ENCODE data around the gene RCOR2. TPM values are rescaled to one million over a fixed set of nuclear protein-coding genes. Genes with fewer than 3 reads are reported as not detected.
"Not testable (repeated sequence)": the region's sequence is repeated elsewhere in the genome, so short reads cannot be mapped to it uniquely, and the experiment has no call there.

The RCOR2 gene
- total RNA-seq, result 107 and 108 TPM in 2 replicates
- long read RNA-seq, result 0 reads

DNA sequence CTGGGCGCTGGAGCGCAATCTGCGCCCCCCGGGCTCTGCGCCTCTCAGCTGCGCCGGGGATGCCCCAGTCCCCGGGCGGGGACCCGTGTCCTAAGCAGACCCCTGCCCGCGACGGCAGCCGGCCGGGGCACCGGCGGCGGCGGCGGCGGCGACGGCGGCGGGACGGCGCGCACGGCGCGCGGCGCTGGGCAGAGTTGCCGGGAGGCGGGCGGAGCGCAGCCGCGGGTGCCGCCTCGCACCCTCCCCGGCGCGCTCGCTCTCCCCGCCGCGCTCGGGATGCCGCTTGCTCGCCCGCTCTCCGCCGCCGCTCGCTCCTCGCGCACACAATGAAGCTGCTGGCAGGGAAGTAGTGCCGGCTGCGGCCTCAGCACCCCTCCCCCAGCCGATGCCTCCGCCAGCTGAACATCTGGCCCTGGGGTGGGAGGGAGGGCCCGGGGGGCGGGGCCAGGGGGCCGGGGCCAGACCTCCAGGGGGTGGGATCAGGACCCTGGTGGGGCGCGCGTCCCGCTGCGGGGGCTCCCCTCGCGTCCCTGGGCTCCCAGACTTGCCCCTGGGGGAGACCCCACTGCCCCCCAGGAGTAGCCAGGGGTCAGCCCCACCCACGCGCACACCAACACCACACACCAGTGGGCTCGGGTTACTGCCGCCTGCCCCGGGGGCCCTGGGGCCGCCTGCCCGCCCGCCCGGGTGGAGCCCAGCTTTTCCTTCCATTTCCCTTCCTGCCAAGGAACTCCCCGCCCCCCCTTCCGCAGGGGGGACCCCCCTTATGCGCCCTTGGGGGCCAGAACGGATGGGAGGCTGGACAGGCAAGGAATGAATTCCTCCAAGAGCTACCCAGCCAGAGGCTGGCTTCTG is at the start of gene RCOR2:
TSS of gene RCOR2 (minus strand) at position 328 of the 855 bp plus-strand sequence. CDS start 708 bp downstream, outside the sequence.
- peaks cover 14% of the 10 kb centered on the region for H3K27me3 Mint-ChIP-seq (ENCODE audit: low read depth)
- DNase-seq (ENCODE audit: low read depth, low spot score), result peak; percentile 82
- no peaks in the 10 kb centered on the region for H3K9me3 Mint-ChIP-seq

DNA sequence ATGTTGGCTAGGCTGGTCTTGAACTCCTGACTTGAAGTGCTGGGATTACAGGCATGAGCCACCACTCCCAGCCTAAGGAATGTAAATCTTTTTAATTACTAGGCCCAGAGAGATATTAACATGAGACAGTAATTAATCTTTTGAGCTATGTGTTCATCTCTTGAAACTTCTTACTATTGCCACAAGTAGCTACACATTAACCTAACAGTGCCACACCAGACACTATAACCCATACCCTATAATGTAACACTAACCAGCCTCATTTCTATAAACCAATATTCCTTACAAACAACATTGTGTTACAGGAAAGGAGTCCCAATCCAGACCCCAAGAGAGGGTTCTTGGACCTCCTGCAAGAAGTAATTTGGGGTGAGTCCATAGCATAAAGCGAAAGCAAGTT is 49.5 kb upstream of the RCOR2 start:
- H3K9me3 Mint-ChIP-seq, result no peaks in the 10 kb centered on the region
- H3K27ac Mint-ChIP-seq (ENCODE audit: unreplicated experiment), result no peak overlapping the region
- H3K27me3 Mint-ChIP-seq (ENCODE audit: low read depth), result peaks cover 3% of the 10 kb centered on the region
- peaks cover 10% of the 10 kb centered on the region for H3K4me1 Mint-ChIP-seq
- no peak for DNase-seq (ENCODE audit: low read depth, low spot score)
- no peaks in the 10 kb centered on the region for H3K36me3 Mint-ChIP-seq (ENCODE audit: low read depth)
- H3K4me3 Mint-ChIP-seq, result no peak overlapping the region
- TF ChIP-seq, protein P1, sequence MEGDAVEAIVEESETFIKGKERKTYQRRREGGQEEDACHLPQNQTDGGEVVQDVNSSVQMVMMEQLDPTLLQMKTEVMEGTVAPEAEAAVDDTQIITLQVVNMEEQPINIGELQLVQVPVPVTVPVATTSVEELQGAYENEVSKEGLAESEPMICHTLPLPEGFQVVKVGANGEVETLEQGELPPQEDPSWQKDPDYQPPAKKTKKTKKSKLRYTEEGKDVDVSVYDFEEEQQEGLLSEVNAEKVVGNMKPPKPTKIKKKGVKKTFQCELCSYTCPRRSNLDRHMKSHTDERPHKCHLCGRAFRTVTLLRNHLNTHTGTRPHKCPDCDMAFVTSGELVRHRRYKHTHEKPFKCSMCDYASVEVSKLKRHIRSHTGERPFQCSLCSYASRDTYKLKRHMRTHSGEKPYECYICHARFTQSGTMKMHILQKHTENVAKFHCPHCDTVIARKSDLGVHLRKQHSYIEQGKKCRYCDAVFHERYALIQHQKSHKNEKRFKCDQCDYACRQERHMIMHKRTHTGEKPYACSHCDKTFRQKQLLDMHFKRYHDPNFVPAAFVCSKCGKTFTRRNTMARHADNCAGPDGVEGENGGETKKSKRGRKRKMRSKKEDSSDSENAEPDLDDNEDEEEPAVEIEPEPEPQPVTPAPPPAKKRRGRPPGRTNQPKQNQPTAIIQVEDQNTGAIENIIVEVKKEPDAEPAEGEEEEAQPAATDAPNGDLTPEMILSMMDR (conservative IDR thresholded peaks at IDR 0.05), result no peak

More for the DNA sequence above, at the start of gene RCOR2:
- Mint-ChIP-seq H3K27ac (ENCODE audit: unreplicated experiment) (peak within 1 kb of the TSS; percentile 97), H3K4me3 (peak within 1 kb of the TSS; percentile 95), H3K4me1 (peaks cover 37% of the 10 kb centered on the region), H3K36me3 (ENCODE audit: low read depth) (peaks cover 5% of the 10 kb centered on the region)
- TF ChIP-seq, protein P1 (conservative IDR thresholded peaks at IDR 0.05), result no peak

DNA sequence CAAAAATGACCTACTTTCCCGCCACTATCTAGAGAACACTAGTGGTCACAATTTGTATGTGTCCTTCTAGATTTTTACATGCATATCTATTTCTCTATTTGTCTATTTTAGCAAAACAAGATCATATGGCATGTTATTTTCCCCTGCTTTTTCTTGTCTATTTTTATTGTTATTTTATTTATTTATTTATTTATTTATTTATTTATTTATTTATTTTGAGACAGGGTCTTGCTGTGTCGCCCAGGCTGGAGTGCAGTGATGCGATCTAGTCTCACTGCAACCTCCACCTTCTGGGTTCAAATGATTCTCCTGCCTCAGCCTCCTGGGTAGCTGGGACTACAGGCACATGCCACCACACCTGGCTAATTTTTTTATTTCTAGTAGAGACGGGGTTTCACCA is 46.9 kb upstream of the RCOR2 start:
- not testable (repeated sequence) for H3K36me3 Mint-ChIP-seq (ENCODE audit: low read depth); H3K9me3 Mint-ChIP-seq; H3K4me1 Mint-ChIP-seq; H3K27me3 Mint-ChIP-seq (ENCODE audit: low read depth); H3K4me3 Mint-ChIP-seq; H3K27ac Mint-ChIP-seq (ENCODE audit: unreplicated experiment); DNase-seq (ENCODE audit: low read depth, low spot score)

DNA sequence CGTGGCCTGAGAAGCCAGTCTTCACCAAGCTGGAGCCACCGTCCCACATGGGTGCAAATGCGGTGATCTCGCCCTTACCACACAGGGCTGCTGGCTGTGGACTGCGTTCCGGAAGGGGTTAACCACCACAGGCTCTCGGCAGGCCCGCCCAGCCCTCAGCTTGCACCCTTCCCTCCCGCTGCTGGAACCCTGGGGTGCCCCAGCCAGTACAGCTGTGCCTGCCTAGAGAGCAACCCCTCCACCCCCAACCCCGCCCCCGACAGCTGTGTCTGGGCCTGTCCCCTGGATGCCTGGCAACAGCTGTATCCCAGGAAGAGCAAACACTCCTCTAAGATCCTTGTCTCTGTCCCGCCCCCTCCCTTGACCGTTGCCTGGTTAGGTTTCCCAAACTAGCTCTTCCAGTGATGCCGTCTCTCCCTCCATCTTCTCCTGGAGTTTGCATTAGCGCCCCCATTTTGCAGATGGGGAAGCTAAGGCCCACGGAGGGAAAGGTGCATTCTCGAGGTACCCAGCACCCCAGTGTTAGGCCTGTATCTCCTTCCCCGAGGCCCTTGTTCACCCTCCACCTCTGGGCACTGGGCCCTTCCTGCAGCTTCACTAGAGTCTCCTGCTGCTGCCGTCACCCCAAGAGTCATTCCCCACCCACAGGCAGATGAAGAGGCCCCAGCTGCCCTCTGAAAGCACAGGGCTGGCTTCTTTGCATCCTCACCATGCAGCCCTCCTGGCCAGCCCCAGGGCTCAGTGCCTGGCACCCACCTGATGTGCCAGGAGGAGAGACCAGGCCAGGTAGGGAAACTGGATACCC is 44.8 kb upstream of the RCOR2 start:
- TF ChIP-seq, protein P1 (conservative IDR thresholded peaks at IDR 0.05), result no peak
- peak overlapping the region; percentile 34 for H3K4me3 Mint-ChIP-seq
- H3K27me3 Mint-ChIP-seq (ENCODE audit: low read depth), result peaks cover 3% of the 10 kb centered on the region
- DNase-seq (ENCODE audit: low read depth, low spot score), result no peak
- no peak overlapping the region for H3K27ac Mint-ChIP-seq (ENCODE audit: unreplicated experiment)
- no peaks in the 10 kb centered on the region for H3K9me3 Mint-ChIP-seq
- H3K36me3 Mint-ChIP-seq (ENCODE audit: low read depth), result no peaks in the 10 kb centered on the region
- no peaks in the 10 kb centered on the region for H3K4me1 Mint-ChIP-seq

DNA sequence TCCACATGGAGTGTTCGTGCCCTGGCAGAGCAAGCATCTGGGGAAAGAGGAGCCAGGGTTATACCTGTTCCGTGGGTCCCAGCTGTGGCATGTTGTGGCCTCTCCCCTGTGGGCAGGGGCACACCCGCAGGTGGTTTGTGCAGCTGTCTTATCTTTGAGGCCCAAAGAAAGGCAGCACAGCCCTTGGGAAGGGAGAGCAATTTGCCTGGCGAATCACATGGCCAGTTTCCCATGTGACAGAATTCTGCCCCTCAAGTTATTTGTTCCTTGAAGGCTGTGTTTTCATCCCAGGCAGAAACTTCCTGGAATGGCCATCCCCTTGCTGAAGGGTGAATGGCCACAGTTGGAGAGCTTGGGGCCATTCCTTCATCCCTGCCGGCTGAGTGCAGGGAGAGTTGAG is 41.0 kb upstream of the RCOR2 start:
- Mint-ChIP-seq H3K4me1 (no peaks in the 10 kb centered on the region), H3K36me3 (ENCODE audit: low read depth) (peaks cover 9% of the 10 kb centered on the region), H3K27me3 (ENCODE audit: low read depth) (peaks cover 3% of the 10 kb centered on the region), H3K27ac (ENCODE audit: unreplicated experiment) (no peak overlapping the region), H3K9me3 (no peaks in the 10 kb centered on the region), H3K4me3 (no peak overlapping the region)
- DNase-seq (ENCODE audit: low read depth, low spot score), result no peak
- TF ChIP-seq, protein P1 (conservative IDR thresholded peaks at IDR 0.05), result no peak

All from neural crest cell (in vitro differentiated cells).